Activated T-helper 17 cell treated with anti-CD3 and anti-CD28 coated beads, Interleukin-2, amount 50 U/mL, for 72 hours (primary cell): ENCODE results near the gene BRD7. TPM values are rescaled to one million over a fixed set of nuclear protein-coding genes. Genes with fewer than 3 reads are reported as not detected.

Source experiments
- ATAC-seq: fragments of 150-1000 bp; cut with Tn5 transposase; replicated peaks from 2 replicates; pipeline ENCODE4 v1.10.0; 2021; ENCODE audit warnings: mild to moderate bottlenecking, moderate library complexity
- H3K27ac Mint-ChIP-seq: one replicate; pipeline ENCODE4 v1.8.0; 2022; ENCODE audit warnings: mixed read lengths
- H3K27me3 Mint-ChIP-seq: one replicate; pipeline ENCODE4 v1.8.0; 2022; ENCODE audit warnings: mixed read lengths
- H3K36me3 Mint-ChIP-seq: one replicate; pipeline ENCODE4 v1.8.0; 2022; ENCODE audit warnings: low read depth, mild to moderate bottlenecking, mixed read lengths
- H3K4me1 Mint-ChIP-seq: one replicate; pipeline ENCODE4 v1.8.0; 2022; ENCODE audit warnings: mixed read lengths
- H3K4me3 Mint-ChIP-seq: one replicate; pipeline ENCODE4 v1.8.0; 2022; ENCODE audit warnings: mild to moderate bottlenecking, mixed read lengths
- H3K9me3 Mint-ChIP-seq: one replicate; pipeline ENCODE4 v1.8.0; 2022; ENCODE audit warnings: mixed read lengths
- total RNA-seq, 2 donors: library from RNA; stranded (reverse); gene quantifications; one replicate each; pipeline ENCODE4 v1.2.3, GENCODE V29; 2022

The BRD7 gene
- total RNA-seq, 2 donors from 2014 or later: 53.5 to 63.9 TPM

DNA sequence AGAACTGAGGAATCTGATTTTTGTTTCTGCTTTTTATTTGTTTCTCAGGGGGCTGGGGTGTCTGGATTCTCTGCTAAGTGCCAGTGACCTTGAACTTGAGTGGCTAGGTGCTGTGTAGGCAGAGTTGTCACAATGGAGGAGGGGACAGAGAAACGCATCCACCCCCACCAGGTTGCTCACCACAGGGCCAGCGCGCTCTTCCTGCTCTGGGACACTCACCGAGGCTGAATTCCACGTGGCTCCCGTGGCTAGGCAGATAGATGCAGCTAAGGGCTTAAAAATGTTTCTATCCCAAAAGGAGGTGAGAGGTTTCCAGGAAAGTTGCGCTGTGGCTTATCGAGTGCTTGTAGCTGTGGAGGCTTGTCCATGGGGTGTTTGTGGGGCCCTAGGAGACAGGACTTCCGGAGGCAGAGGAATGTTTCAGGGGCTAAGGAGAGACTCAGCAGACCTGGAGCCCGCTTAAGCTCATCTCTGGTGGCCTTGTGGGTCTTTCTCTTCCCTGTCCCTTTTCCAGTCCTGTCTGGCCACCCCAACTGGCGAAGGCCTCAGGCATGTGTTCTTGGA, 65.7 kb downstream of the BRD7 start:
- Mint-ChIP-seq H3K27ac (peak overlapping the region; percentile 28), H3K27me3 (no peaks in the 10 kb centered on the region), H3K9me3 (no peaks in the 10 kb centered on the region), H3K4me3 (no peak overlapping the region), H3K36me3 (peaks cover 69% of the 10 kb centered on the region), H3K4me1 (peaks cover 6% of the 10 kb centered on the region)
- no peak for ATAC-seq

GRCh38 chr16:50302472-50303005, 66.2 kb downstream of the BRD7 start:
- H3K4me1 Mint-ChIP-seq: peaks cover 5% of the 10 kb centered on the region
- peak overlapping the region; percentile 28 for H3K27ac Mint-ChIP-seq
- H3K27me3 Mint-ChIP-seq: no peaks in the 10 kb centered on the region
- H3K36me3 Mint-ChIP-seq: peaks cover 70% of the 10 kb centered on the region
- no peaks in the 10 kb centered on the region for H3K9me3 Mint-ChIP-seq
- ATAC-seq: no peak
- H3K4me3 Mint-ChIP-seq: no peak overlapping the region

DNA sequence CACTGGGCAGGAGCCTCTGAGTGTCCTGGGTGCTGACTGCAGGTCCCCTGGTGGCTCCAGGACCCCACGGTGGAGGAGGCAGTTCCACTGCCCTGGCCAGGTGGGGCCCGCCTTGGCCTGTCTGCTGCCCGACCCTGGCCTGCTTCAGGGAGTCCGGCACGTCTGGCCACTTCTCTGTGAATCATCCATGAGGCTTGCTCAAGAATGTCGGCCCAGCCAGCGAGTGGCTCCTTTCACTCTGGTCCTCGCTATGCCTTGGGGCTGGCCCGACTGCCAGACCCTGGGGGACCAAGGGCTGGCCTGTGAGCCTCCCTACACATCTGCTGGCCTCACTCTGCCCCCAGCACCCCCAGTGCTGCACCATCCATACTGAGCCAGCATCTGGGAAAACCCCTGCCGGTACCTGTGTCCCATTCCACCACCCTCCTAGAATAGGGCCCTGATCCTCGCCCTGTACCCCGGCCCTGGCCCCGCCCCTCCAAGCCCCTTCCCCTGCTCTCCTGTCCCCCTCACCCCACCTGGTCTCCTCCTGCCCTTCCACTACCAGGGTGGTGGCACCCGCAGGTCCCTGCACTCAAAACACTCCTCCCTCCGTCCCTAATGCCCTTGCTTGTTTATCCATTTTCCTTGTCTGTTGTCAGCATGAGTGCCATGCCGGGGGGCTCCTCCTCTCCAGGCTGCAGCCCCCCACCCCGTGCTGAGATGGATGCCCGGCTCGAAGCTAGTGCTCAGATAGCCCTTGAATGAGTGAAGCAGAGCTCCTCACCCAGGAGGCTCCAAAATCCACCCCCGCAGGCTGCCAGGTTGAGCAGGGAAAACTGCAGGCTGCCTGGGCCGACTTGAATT, 66.9 kb downstream of the BRD7 start:
- Mint-ChIP-seq H3K4me3 (no peak overlapping the region), H3K36me3 (peaks cover 70% of the 10 kb centered on the region), H3K27me3 (no peaks in the 10 kb centered on the region), H3K9me3 (no peaks in the 10 kb centered on the region), H3K4me1 (no peaks in the 10 kb centered on the region), H3K27ac (peak overlapping the region; percentile 28)
- ATAC-seq: no peak

- no peak overlapping the region for H3K4me3 Mint-ChIP-seq
- no peak overlapping the region for H3K27ac Mint-ChIP-seq
- H3K4me1 Mint-ChIP-seq: no peaks in the 10 kb centered on the region
- H3K36me3 Mint-ChIP-seq: peaks cover 71% of the 10 kb centered on the region
- H3K9me3 Mint-ChIP-seq: no peaks in the 10 kb centered on the region
- no peak for ATAC-seq
- no peaks in the 10 kb centered on the region for H3K27me3 Mint-ChIP-seq
Observed at GRCh38 chr16:50300942-50301625, 67.7 kb downstream of the BRD7 start.

DNA sequence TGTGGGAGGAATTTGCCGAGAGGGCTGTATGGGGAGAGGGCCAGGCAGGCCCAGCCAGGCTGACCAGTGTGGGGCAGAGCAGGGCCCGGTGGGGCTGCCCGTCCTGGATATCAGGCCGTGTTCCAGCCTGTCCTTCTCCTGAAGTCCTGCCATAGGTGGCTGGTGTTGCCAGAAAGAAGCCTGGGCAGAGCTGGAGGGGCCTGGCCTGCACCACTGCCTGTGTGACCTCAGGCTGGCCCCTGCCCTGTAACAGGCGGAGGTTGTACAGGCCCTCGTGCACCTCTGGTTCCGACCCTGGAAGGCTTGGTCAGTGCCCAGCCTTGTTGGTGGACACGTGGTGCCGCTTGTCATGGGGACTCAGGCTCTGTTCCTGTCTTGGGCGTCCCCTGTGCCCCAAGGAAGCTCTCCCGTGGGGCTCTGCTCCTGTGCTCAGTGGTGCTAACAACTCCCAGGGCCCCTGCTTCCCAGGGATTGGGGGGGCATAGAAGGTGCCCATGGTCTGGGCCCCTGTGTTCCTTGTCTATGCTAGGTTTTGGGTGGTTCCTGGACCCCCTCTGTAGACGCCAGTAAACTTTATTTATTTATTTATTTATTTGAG, 69.2 kb downstream of the BRD7 start:
- no peaks in the 10 kb centered on the region for H3K27me3 Mint-ChIP-seq
- H3K4me3 Mint-ChIP-seq: no peak overlapping the region
- peaks cover 81% of the 10 kb centered on the region for H3K36me3 Mint-ChIP-seq
- no peak for ATAC-seq
- H3K9me3 Mint-ChIP-seq: no peaks in the 10 kb centered on the region
- no peaks in the 10 kb centered on the region for H3K4me1 Mint-ChIP-seq
- H3K27ac Mint-ChIP-seq: no peak overlapping the region

DNA sequence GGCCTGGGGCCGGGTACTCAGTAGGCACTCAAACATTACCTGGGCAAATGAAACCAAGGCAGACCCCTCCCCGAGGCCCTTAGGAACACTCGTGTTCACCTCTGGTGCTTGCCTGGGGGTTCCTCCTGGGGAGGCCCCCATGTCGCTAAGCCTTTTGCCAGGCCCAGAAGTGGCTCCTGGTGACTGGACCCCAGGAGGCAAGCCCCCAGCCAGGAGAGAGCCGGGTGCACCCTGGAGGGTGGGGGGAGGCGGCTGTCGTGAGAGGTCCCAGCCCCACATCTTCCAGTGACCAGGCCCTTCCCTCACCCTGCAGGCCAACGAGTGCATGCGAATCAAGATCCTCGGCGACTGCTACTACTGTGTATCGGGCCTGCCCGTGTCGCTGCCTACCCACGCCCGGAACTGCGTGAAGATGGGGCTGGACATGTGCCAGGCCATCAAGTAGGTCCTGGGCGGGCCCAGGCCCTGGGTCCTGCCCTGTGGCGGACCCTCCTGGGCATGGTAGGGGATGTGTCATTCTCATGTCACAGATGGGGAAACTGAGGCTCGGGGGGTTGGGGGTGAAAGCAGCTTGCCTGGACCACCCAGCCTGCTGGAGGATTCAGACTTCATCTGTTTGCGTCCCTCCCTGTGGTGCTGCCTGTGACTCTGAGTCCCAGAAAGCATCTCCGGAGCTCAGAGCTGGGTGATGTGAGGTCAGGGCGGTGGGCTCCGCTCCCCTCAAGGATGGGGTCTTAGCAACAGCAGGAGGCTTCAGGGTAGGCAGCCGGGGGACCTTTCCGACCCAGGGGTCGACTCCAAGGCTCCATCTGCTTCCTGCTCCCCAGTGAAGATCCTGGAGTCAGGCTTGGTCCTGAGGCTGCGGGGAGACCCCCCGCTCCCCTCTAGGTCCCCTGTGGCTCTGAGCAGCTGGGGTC, 69.9 kb downstream of the BRD7 start:
- H3K9me3 Mint-ChIP-seq: no peaks in the 10 kb centered on the region
- H3K4me1 Mint-ChIP-seq: no peaks in the 10 kb centered on the region
- H3K4me3 Mint-ChIP-seq: no peak overlapping the region
- no peak for ATAC-seq
- no peaks in the 10 kb centered on the region for H3K27me3 Mint-ChIP-seq
- H3K36me3 Mint-ChIP-seq: peaks cover 83% of the 10 kb centered on the region
- H3K27ac Mint-ChIP-seq: no peak overlapping the region

GRCh38 chr16:50298075-50298460, 70.7 kb downstream of the BRD7 start:
- Mint-ChIP-seq H3K4me3 (no peak overlapping the region), H3K4me1 (no peaks in the 10 kb centered on the region), H3K27me3 (no peaks in the 10 kb centered on the region), H3K9me3 (no peaks in the 10 kb centered on the region), H3K27ac (peak overlapping the region; percentile 36), H3K36me3 (peaks cover 83% of the 10 kb centered on the region)
- ATAC-seq: no peak

DNA sequence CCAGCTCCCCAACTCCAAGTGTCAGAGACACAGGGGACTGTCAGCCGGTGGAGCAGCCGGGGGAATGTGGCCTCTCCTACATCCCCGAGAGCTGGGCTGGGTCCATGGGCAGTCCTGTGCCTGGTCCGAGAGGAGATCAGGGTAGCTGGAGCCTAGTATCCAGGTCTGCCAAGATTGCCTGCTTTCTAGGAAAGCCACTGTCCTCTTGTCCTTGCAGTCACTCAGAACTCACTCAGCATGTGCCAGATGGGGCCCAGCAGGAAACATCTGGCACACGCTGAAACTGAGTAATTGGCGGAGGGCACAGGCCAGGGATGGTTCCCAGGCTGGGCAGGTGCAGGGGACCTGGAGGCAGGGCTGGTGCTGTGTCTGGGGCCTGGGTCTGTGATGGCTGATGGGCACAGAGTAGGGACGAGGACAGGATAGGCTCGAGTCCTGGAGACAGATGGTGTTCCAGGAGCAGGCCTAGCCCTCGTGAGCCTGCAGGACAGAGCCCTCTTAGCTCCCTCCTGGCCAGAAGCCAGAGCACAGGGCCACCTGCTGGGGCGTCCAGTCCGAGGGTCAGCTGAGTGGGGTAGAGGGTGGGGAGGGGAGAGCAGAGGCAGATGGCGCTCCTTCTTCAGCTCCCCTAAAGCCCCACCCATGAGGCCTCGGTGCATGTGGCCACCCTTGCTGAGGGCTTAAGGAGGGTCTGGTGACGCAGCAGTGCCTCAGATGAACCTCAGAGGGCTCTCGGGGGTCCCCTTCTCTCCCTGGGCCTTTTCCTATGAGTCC, 71.3 kb downstream of the BRD7 start:
- H3K36me3 Mint-ChIP-seq: peaks cover 83% of the 10 kb centered on the region
- H3K9me3 Mint-ChIP-seq: no peaks in the 10 kb centered on the region
- no peak for ATAC-seq
- no peak overlapping the region for H3K4me3 Mint-ChIP-seq
- no peaks in the 10 kb centered on the region for H3K27me3 Mint-ChIP-seq
- H3K27ac Mint-ChIP-seq: peak overlapping the region; percentile 66
- no peaks in the 10 kb centered on the region for H3K4me1 Mint-ChIP-seq

- H3K4me3 Mint-ChIP-seq: no peak overlapping the region
- no peaks in the 10 kb centered on the region for H3K4me1 Mint-ChIP-seq
- no peaks in the 10 kb centered on the region for H3K9me3 Mint-ChIP-seq
- H3K36me3 Mint-ChIP-seq: peaks cover 83% of the 10 kb centered on the region
- no peaks in the 10 kb centered on the region for H3K27me3 Mint-ChIP-seq
- ATAC-seq: no peak
- H3K27ac Mint-ChIP-seq: peak overlapping the region; percentile 66
Observed at GRCh38 chr16:50296807-50297206, 72.0 kb downstream of the BRD7 start.

DNA sequence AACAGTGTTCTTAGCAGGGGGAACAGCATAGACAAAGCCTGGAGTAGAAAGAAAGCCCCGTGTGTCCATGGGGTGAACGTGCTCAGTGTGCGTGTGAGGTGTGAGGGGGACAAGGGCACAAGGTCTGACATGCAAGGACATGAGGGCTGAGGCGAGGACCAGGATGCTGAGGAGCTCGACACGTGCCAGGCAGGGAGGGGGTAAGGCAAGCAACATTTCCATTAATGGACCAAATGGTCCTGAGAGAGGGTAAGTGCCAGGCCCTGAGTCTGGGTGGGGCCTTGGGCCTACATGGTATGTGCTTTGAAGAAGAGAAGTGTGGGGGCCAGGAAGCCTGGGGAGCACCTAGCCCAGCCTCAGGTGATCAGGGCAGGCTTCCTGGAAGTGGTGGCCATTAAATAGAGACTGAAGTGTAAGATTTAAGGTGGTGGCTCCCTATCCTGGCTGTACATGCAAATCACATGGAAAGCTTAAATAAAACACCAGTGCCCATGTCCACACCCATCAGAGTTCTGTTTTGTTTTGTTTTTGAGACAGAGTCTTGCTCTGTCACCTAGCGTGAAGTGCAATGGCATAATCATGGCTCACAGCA, 73.2 kb downstream of the BRD7 start:
- Mint-ChIP-seq H3K4me1 (no peaks in the 10 kb centered on the region), H3K9me3 (no peaks in the 10 kb centered on the region), H3K27me3 (no peaks in the 10 kb centered on the region), H3K4me3 (no peak overlapping the region), H3K27ac (peak overlapping the region; percentile 66), H3K36me3 (peaks cover 81% of the 10 kb centered on the region)
- ATAC-seq: no peak

GRCh38 chr16:50294955-50295354, 73.8 kb downstream of the BRD7 start:
- no peaks in the 10 kb centered on the region for H3K27me3 Mint-ChIP-seq
- H3K4me3 Mint-ChIP-seq: no peak overlapping the region
- no peak for ATAC-seq
- peaks cover 3% of the 10 kb centered on the region for H3K4me1 Mint-ChIP-seq
- peaks cover 81% of the 10 kb centered on the region for H3K36me3 Mint-ChIP-seq
- no peaks in the 10 kb centered on the region for H3K9me3 Mint-ChIP-seq
- H3K27ac Mint-ChIP-seq: no peak overlapping the region

GRCh38 chr16:50293994-50294855, 74.6 kb downstream of the BRD7 start:
- peaks cover 4% of the 10 kb centered on the region for H3K4me1 Mint-ChIP-seq
- ATAC-seq: no peak
- peak overlapping the region; percentile 71 for H3K27ac Mint-ChIP-seq
- no peaks in the 10 kb centered on the region for H3K9me3 Mint-ChIP-seq
- no peak overlapping the region for H3K4me3 Mint-ChIP-seq
- no peaks in the 10 kb centered on the region for H3K27me3 Mint-ChIP-seq
- H3K36me3 Mint-ChIP-seq: peaks cover 88% of the 10 kb centered on the region
